ENCODE data around the gene RLN2. TPM values are rescaled to one million over a fixed set of nuclear protein-coding genes. Genes with fewer than 3 reads are reported as not detected.

Gene RLN2
- total and polyA plus RNA-seq, 7 donors = 0.66 to 1.7 TPM; not detected in 5

- intact Hi-C loops (cut with DNase I) = no loop called here
- no peak for DNase-seq
- Histone ChIP-seq H3K36me3 (no peaks in the 10 kb centered on the region), H3K4me1 (no peaks in the 10 kb centered on the region), H3K4me3 (no peak overlapping the region), H3K27me3 (no peaks in the 10 kb centered on the region), H3K9me3 (no peaks in the 10 kb centered on the region), H3K27ac (no peak overlapping the region)
- WGBS, 2 donors = 40 to 56% methylated on average over 1 of the region's 1 CpG
- TF ChIP-seq EP300 (IDR thresholded peaks at IDR 0.05) (no peak), CTCF (IDR thresholded peaks at IDR 0.05) (no peak), POLR2A (IDR thresholded peaks at IDR 0.05) (no peak), POLR2AphosphoS5 (IDR thresholded peaks at IDR 0.05) (no peak)
Observed at GRCh38 chr9:5288591-5288990, 15.9 kb downstream of the RLN2 start.

DNA sequence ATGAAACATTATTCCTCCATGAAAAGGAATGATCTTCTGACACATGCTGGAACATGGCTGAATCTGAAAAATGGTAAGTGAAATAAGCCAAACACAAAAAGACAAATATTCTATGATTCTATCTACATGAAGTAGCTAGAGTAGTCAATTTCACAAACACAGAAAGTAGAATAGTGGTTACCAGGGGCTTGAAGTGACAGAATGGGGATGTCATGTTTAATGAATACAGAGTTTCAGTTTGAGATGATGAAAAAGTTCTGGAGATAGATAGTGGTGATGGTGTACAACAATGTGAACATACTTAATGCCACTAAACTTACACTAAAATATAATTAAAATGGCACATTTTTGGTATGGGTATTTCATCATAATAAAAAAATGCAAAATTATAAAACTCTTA is 18.3 kb downstream of the RLN2 start:
- TF ChIP-seq POLR2A (IDR thresholded peaks at IDR 0.05) (no peak), POLR2AphosphoS5 (IDR thresholded peaks at IDR 0.05) (no peak), EP300 (IDR thresholded peaks at IDR 0.05) (no peak), CTCF (IDR thresholded peaks at IDR 0.05) (no peak)
- Histone ChIP-seq H3K36me3 (no peaks in the 10 kb centered on the region), H3K4me1 (no peaks in the 10 kb centered on the region), H3K27me3 (no peaks in the 10 kb centered on the region), H3K4me3 (no peak overlapping the region), H3K27ac (no peak overlapping the region), H3K9me3 (no peaks in the 10 kb centered on the region)
- intact Hi-C loops (cut with DNase I) = no loop called here
- no peak for DNase-seq

DNA sequence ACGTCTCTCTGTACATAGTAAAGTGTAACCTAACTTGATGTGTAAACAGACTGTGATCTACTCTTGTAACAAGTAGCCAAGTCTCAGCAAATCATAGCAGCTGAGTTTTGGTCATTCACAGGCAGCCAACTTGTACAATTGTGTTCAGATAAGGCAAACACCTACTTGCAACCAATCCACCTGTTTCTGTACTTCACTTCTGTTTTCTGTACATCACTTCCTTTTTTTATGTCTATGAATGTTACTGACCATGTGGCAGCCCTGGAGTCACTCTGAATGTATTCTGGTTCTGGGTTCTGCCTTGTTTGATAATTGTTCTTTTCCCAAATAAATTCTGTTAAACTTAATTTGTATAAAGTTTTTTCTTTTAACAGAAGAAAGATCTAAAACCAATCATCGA is 26.0 kb downstream of the RLN2 start:
- Histone ChIP-seq H3K27me3 (no peaks in the 10 kb centered on the region), H3K9me3 (no peaks in the 10 kb centered on the region), H3K27ac (no peak overlapping the region), H3K36me3 (no peaks in the 10 kb centered on the region), H3K4me1 (no peaks in the 10 kb centered on the region), H3K4me3 (no peak overlapping the region)
- DNase-seq = no peak
- WGBS, 2 donors = 51 to 71% methylated on average over 2 of the region's 2 CpGs
- intact Hi-C loops (cut with DNase I) = no loop called here
- TF ChIP-seq POLR2A (IDR thresholded peaks at IDR 0.05) = no peak
- TF ChIP-seq EP300 (IDR thresholded peaks at IDR 0.05) = no peak

GRCh38 chr9:5274770-5275169 is 29.7 kb downstream of the RLN2 start:
- WGBS, 2 donors = 93% methylated on average over 2 of the region's 2 CpGs

GRCh38 chr9:5269249-5269715 is 35.2 kb downstream of the RLN2 start:
- no peak for TF ChIP-seq POLR2AphosphoS5 (IDR thresholded peaks at IDR 0.05)
- TF ChIP-seq CTCF (IDR thresholded peaks at IDR 0.05) = no peak
- TF ChIP-seq EP300 (IDR thresholded peaks at IDR 0.05) = no peak
- TF ChIP-seq POLR2A (IDR thresholded peaks at IDR 0.05) = no peak
- 66 to 81% methylated on average over 6 of the region's 6 CpGs for WGBS, 2 donors
- H3K27me3 ChIP-seq = no peaks in the 10 kb centered on the region
- H3K36me3 ChIP-seq = no peaks in the 10 kb centered on the region
- H3K4me3 ChIP-seq = no peak overlapping the region
- no peak overlapping the region for H3K27ac ChIP-seq
- DNase-seq = no peak
- no peaks in the 10 kb centered on the region for H3K4me1 ChIP-seq
- no peaks in the 10 kb centered on the region for H3K9me3 ChIP-seq
- intact Hi-C loops (cut with DNase I) = no loop called here

More at GRCh38 chr9:5274770-5275169, 29.7 kb downstream of the RLN2 start:
- Histone ChIP-seq H3K4me1 (no peaks in the 10 kb centered on the region), H3K9me3 (no peaks in the 10 kb centered on the region), H3K4me3 (no peak overlapping the region), H3K27ac (no peak overlapping the region), H3K36me3 (no peaks in the 10 kb centered on the region), H3K27me3 (no peaks in the 10 kb centered on the region)
- DNase-seq = no peak
- no peak for TF ChIP-seq POLR2AphosphoS5 (IDR thresholded peaks at IDR 0.05)
- TF ChIP-seq EP300 (IDR thresholded peaks at IDR 0.05) = no peak
- no peak for TF ChIP-seq CTCF (IDR thresholded peaks at IDR 0.05)
- TF ChIP-seq POLR2A (IDR thresholded peaks at IDR 0.05) = no peak
- intact Hi-C loops (cut with DNase I) = no loop called here
